C1 segment of cervical spinal cord (tissue), 14 donors: ENCODE results near the gene IMMP2L.
"Not testable (repeated sequence)": the region's sequence is repeated elsewhere in the genome, so short reads cannot be mapped to it uniquely, and the experiment has no call there.

Experiments used
- DNase-seq, 14 donors: peaks; one replicate each; lab custom pipeline; 2025; lab: John Stamatoyannopoulos, UW

Gene IMMP2L

GRCh38 chr7:111339006-111339405 is 223.3 kb downstream of the IMMP2L start:
- no peak for DNase-seq

- DNase-seq: no peak
Observed at GRCh38 chr7:111333010-111333409, 229.3 kb downstream of the IMMP2L start.

GRCh38 chr7:111330235-111330523 is 232.1 kb downstream of the IMMP2L start:
- DNase-seq: no peak

GRCh38 chr7:111329367-111330234 is 232.7 kb downstream of the IMMP2L start:
- no peak for DNase-seq

GRCh38 chr7:111328487-111328886 is 233.8 kb downstream of the IMMP2L start:
- DNase-seq: no peak

- no peak for DNase-seq
Observed at GRCh38 chr7:111324776-111325175, 237.5 kb downstream of the IMMP2L start.

GRCh38 chr7:111324228-111324627 is 238.1 kb downstream of the IMMP2L start:
- DNase-seq: no peak

- DNase-seq: not testable (repeated sequence)
Observed at GRCh38 chr7:111323670-111324069, 238.6 kb downstream of the IMMP2L start.

- DNase-seq: no peak
Observed at GRCh38 chr7:111320133-111320532, 242.2 kb downstream of the IMMP2L start.

GRCh38 chr7:111312966-111313365 is 249.3 kb downstream of the IMMP2L start:
- DNase-seq: no peak

GRCh38 chr7:111308691-111309090 is 253.6 kb downstream of the IMMP2L start:
- DNase-seq: no peak

GRCh38 chr7:111301891-111302290 is 260.4 kb downstream of the IMMP2L start:
- no peak for DNase-seq

- no peak for DNase-seq
Observed at GRCh38 chr7:111294494-111294893, 267.8 kb downstream of the IMMP2L start.

- no peak for DNase-seq
Observed at GRCh38 chr7:111292026-111292470, 270.2 kb downstream of the IMMP2L start.

- DNase-seq: no peak
Observed at GRCh38 chr7:111290982-111291381, 271.3 kb downstream of the IMMP2L start.

- no peak for DNase-seq
Observed at GRCh38 chr7:111290419-111290818, 271.9 kb downstream of the IMMP2L start.

GRCh38 chr7:111288441-111288840 is 273.9 kb downstream of the IMMP2L start:
- DNase-seq: not testable (repeated sequence)

- DNase-seq: no peak
Observed at GRCh38 chr7:111282626-111283025, 279.7 kb downstream of the IMMP2L start.

- DNase-seq: no peak
Observed at GRCh38 chr7:111274857-111275256, 287.4 kb downstream of the IMMP2L start.

GRCh38 chr7:111272092-111272491 is 290.2 kb downstream of the IMMP2L start:
- no peak for DNase-seq

- not testable (repeated sequence) for DNase-seq
Observed at GRCh38 chr7:111270794-111271193, 291.5 kb downstream of the IMMP2L start.

- no peak for DNase-seq
Observed at GRCh38 chr7:111268941-111269340, 293.4 kb downstream of the IMMP2L start.

- DNase-seq: no peak
Observed at GRCh38 chr7:111266613-111267012, 295.7 kb downstream of the IMMP2L start.

GRCh38 chr7:111265394-111265793 is 296.9 kb downstream of the IMMP2L start:
- no peak for DNase-seq
